MCF 10A (cell line): ENCODE measurements around the gene MUC20. TPM values are rescaled to one million over a fixed set of nuclear protein-coding genes. Genes with fewer than 3 reads are reported as not detected.

ENCODE experiments used
- BruUV-seq: library from RNA; stranded (reverse); fragments of 400-500 nt; replicated peaks from 2 replicates; lab custom pipeline; 2021; lab: Mats Ljungman, UMichigan
- CTCF ChIA-PET: fragments of 300-600 bp; sonication (Branson Sonifier 250); formaldehyde crosslinking; extraction: SDS; loops from one replicate; lab custom pipeline; 2021; ENCODE audit warnings: antibody characterized with exemption, inconsistent platforms; lab: Yijun Ruan, JAX
- POLR2A ChIA-PET: fragments of 300-600, 350-650 bp; sonication (Branson Sonifier 250); formaldehyde crosslinking; extraction: SDS; loops from one replicate; lab custom pipeline; 2020; ENCODE audit warnings: antibody characterized with exemption, inconsistent platforms; lab: Yijun Ruan, JAX
- DNase-seq: peaks from one replicate; pipeline ENCODE4 v3.0.0-alpha.2; 2018; ENCODE audit not compliant: unreplicated experiment
- H3K27ac Mint-ChIP-seq: one replicate; pipeline ENCODE4 v1.8.0; 2022; ENCODE audit warnings: mild to moderate bottlenecking, low read depth, mixed read lengths; ENCODE audit not compliant: unreplicated experiment
- H3K27me3 Mint-ChIP-seq: one replicate; pipeline ENCODE4 v1.8.0; 2022; ENCODE audit warnings: mixed read lengths; ENCODE audit not compliant: insufficient read depth, unreplicated experiment
- H3K36me3 Mint-ChIP-seq: one replicate; pipeline ENCODE4 v1.8.0; 2022; ENCODE audit warnings: mild to moderate bottlenecking, moderate library complexity, mixed read lengths; ENCODE audit not compliant: insufficient read depth, unreplicated experiment
- H3K4me1 Mint-ChIP-seq: one replicate; pipeline ENCODE4 v1.8.0; 2022; ENCODE audit warnings: mixed read lengths; ENCODE audit not compliant: insufficient read depth, unreplicated experiment
- H3K4me3 Mint-ChIP-seq: one replicate; pipeline ENCODE4 v1.8.0; 2022; ENCODE audit warnings: mild to moderate bottlenecking, moderate library complexity, mixed read lengths; ENCODE audit not compliant: unreplicated experiment
- H3K9me3 Mint-ChIP-seq: one replicate; pipeline ENCODE4 v1.8.0; 2022; ENCODE audit warnings: mixed read lengths; ENCODE audit not compliant: unreplicated experiment
- CTCF ChIP-seq: fragments of 200-600 bp; IDR thresholded peaks from one replicate; pipeline ENCODE4 v1.8.0; 2022; ENCODE audit warnings: antibody characterized with exemption, mild to moderate bottlenecking; ENCODE audit not compliant: unreplicated experiment
- intact Hi-C: fragments of 100-400 bp; cut with micrococcal nuclease; formaldehyde crosslinking; loops from 2 replicates; pipeline ENCODE4 v1.14.1; 2022
- total RNA-seq: library from RNA; stranded (reverse); gene quantifications from 2 replicates; pipeline ENCODE4 v1.2.3, GENCODE V29; 2022

The MUC20 gene
- total RNA-seq, 1 experiment from 2014 or later = 2.3 TPM

DNA sequence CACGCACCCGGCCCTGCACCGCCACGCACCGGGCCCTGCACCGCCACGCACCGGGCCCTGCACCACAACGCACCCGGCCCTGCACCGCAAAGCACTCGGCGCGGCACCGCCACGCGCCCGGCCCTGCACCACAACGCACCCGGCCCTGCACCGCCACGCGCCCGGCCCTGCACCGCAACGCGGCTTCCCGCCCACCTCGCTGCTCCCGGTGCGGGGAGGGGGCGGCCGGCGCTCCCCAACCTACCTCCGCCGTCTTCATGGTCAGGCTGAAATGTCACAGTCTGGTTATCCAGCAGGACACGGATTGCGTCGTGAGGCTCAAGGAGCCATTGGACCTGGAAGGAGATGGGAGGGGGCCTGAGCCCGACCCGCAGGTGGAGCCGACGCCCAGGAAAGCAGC, 41.8 kb downstream of the MUC20 start:
- DNase-seq = no peak
- TF ChIP-seq CTCF = no peak
- no TSS peak for BruUV-seq
- Mint-ChIP-seq H3K27ac (no peak overlapping the region), H3K4me1 (peaks cover 5% of the 10 kb centered on the region), H3K36me3 (no peaks in the 10 kb centered on the region), H3K27me3 (peaks cover 39% of the 10 kb centered on the region), H3K9me3 (no peaks in the 10 kb centered on the region), H3K4me3 (no peak overlapping the region)
- POLR2A ChIA-PET = no interaction called here
- CTCF ChIA-PET = no interaction called here
- intact Hi-C loops = no loop called here

DNA sequence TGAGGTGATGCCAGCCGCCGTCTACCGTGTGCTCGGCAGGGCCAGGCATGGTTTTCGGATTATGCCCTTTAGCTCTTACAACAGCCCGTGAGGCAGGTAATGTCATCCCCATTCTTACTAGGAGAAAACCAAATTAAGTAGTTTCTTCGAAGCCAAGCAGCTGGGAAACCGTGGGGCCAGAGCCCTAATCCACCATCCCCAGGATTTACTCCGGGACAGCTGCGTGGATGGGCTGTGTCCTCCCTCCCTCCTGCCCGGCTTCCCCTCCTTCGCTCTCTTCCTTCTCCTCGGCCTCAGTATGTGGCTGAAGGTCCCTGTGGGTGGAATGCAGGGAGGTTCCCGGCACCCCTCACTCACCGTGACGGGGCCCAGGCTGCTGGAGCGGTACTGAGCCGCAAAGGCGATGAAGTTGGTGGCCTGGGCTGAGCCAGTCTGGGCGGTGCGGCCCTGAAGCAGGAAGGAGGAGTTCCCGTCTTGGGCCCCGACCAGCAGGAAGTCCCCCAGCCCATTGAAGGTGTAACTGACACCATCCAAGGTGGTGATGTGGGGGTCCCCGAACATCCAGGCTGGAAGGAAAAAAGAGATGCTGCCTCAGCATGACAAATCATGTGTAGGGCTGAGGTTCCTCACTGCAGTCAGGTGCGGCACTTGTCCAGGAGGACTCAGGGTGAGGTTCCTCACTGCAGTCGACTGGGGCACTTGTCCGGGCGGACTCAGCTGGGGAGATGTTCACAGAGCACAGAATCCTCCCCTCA, 42.5 kb downstream of the MUC20 start:
- no peak for DNase-seq
- ChIA-PET POLR2A (no interaction called here), CTCF (no interaction called here)
- Mint-ChIP-seq H3K27me3 (peaks cover 32% of the 10 kb centered on the region), H3K4me1 (no peaks in the 10 kb centered on the region), H3K4me3 (no peak overlapping the region), H3K36me3 (no peaks in the 10 kb centered on the region), H3K27ac (no peak overlapping the region), H3K9me3 (no peaks in the 10 kb centered on the region)
- no peak for TF ChIP-seq CTCF
- intact Hi-C loops = no loop called here
- BruUV-seq = no TSS peak

DNA sequence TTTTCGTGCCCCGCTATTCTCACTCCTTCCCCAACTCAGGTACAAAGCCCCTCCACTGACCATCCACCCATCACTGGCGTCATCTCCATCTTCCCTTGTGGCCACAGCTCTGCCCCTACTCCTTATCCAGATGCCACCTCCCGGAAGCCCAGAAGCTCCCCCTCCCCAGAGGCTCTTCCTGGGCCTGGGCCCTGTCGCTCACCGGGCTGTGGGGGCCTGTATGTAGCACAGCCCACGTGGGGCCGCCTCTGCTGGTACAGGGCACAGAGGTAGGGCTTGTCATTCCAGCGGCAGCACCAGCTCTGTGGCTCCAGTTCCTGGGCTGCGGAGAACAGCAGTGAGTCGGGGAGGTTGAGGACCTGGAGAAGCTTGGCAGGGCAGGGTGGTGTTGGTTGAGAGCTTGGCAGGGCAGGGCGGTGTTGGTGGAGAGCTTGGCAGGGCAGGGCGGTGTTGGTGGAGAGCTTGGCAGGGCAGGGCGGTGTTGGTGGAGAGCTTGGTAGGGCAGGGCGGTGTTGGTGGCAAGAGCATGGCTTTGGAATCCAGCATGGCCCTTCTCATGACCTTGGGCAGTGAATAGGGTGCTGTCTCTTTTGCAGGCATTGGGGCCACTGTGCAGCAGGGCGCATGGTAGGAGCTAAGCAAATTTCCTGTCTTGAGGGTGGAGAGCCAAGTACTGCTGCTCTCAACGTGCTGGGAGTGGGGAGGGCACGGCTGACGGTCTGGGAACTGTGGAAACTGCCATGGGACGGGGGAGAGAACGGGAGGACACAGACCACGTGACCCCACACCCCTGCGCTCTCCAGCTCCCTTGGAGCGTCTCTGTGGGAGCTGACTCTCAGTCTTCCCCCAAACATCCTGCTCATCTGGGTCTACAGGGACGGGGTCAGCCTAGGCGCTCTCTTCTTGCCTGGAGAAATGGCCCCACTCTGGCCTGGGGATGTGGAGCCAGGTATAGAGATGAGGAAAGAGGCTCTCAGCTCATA, 43.4 kb downstream of the MUC20 start:
- ChIA-PET POLR2A (no interaction called here), CTCF (interaction anchor here (0.5 kb wide), 1 partner anchor 304 kb away, joined by 3 read pairs; no protein-coding TSS in a partner anchor)
- no TSS peak for BruUV-seq
- H3K27ac Mint-ChIP-seq = no peak overlapping the region
- no peak for DNase-seq
- no peaks in the 10 kb centered on the region for H3K36me3 Mint-ChIP-seq
- TF ChIP-seq CTCF = no peak
- no peaks in the 10 kb centered on the region for H3K4me1 Mint-ChIP-seq
- H3K27me3 Mint-ChIP-seq = peaks cover 23% of the 10 kb centered on the region
- no peaks in the 10 kb centered on the region for H3K9me3 Mint-ChIP-seq
- no peak overlapping the region for H3K4me3 Mint-ChIP-seq
- intact Hi-C loops = no loop called here

- CTCF ChIA-PET = no interaction called here
- BruUV-seq = no TSS peak
- Mint-ChIP-seq H3K27me3 (peaks cover 13% of the 10 kb centered on the region), H3K9me3 (no peaks in the 10 kb centered on the region), H3K36me3 (no peaks in the 10 kb centered on the region), H3K27ac (no peak overlapping the region), H3K4me1 (no peaks in the 10 kb centered on the region), H3K4me3 (no peak overlapping the region)
- intact Hi-C loops = no loop called here
- POLR2A ChIA-PET = no interaction called here
- no peak for TF ChIP-seq CTCF
- DNase-seq = no peak
These were observed 44.4 kb downstream of the MUC20 start for GRCh38 chr3:195764961-195765706.
